A204.1 (cell line): ENCODE data around the gene CHD9.

Source experiments
- FAIRE-seq: peaks from 2 replicates; lab custom pipeline; 2012; peaks lifted over from hg19 to GRCh38; lab: Jason Lieb, UNC

Gene CHD9

GRCh38 chr16:53094013-53094630 is 39.3 kb downstream of the CHD9 start:
- no peak for FAIRE-seq

- no peak for FAIRE-seq
Observed at GRCh38 chr16:53097190-53097589, 42.4 kb downstream of the CHD9 start.

GRCh38 chr16:53098526-53099317 is 43.9 kb downstream of the CHD9 start:
- no peak for FAIRE-seq

GRCh38 chr16:53099318-53100130 is 44.7 kb downstream of the CHD9 start:
- no peak for FAIRE-seq

- FAIRE-seq: no peak
Observed at GRCh38 chr16:53100131-53100748, 45.4 kb downstream of the CHD9 start.

- no peak for FAIRE-seq
Observed at GRCh38 chr16:53100889-53101288, 46.1 kb downstream of the CHD9 start.

- no peak for FAIRE-seq
Observed at GRCh38 chr16:53103811-53104210, 49.0 kb downstream of the CHD9 start.

GRCh38 chr16:53105565-53105964 is 50.8 kb downstream of the CHD9 start:
- FAIRE-seq: no peak

- FAIRE-seq: no peak
Observed at GRCh38 chr16:53111078-53111791, 56.4 kb downstream of the CHD9 start.

GRCh38 chr16:53112015-53112414 is 57.2 kb downstream of the CHD9 start:
- FAIRE-seq: no peak

GRCh38 chr16:53115047-53115446 is 60.3 kb downstream of the CHD9 start:
- FAIRE-seq: no peak

GRCh38 chr16:53115773-53116172 is 61.0 kb downstream of the CHD9 start:
- FAIRE-seq: no peak

- no peak for FAIRE-seq
Observed at GRCh38 chr16:53121043-53121620, 66.3 kb downstream of the CHD9 start.

- FAIRE-seq: no peak
Observed at GRCh38 chr16:53121661-53122060, 66.9 kb downstream of the CHD9 start.

GRCh38 chr16:53123747-53124146 is 69.0 kb downstream of the CHD9 start:
- no peak for FAIRE-seq

- FAIRE-seq: no peak
Observed at GRCh38 chr16:53126390-53126789, 71.6 kb downstream of the CHD9 start.

GRCh38 chr16:53129281-53130158 is 74.7 kb downstream of the CHD9 start:
- no peak for FAIRE-seq

- FAIRE-seq: no peak
Observed at GRCh38 chr16:53130159-53131049, 75.6 kb downstream of the CHD9 start.

- no peak for FAIRE-seq
Observed at GRCh38 chr16:53131050-53131362, 76.2 kb downstream of the CHD9 start.
